ENCODE results near the gene IFT52.
"Not testable (repeated sequence)": the region's sequence is repeated elsewhere in the genome, so short reads cannot be mapped to it uniquely, and the experiment has no call there.

Gene IFT52

DNA sequence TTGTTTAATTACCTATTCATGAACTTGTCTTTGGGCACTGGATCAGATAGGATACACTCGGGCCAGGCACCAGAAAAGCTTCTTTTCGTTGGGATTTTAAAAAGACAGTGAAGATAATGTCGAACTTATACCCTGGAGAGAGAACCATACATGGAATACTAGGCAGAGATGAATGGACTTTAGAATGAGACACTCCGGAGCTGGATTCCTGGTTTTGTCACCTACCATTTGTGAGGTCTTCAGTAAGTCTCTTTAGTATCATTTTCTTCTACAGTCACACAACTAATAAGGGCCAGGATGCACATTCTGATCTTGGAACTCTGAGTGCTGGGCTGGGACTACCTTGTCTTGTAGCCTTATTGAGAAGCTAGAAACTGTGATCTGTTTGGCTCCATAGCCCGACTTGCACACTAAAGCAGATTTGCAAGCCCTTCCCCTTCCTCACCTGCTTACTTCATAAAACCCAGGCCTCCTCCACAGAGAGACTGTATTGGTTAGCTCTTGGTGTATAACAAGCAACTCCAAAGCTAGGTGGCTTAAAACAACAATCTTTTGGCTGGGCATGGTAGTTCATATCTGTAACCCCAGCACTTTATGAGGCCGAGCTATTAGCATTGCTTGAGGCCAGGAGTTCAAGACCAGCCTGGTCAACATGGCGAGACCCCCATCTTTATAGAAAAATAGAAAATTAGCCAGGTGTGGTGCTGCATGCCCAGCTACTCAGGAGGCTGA is 7.4 kb upstream of the IFT52 start:
- Histone ChIP-seq H3K27ac (ENCODE audit: low read depth, low read length) (peak overlapping the region; percentile 58), H3K27me3 (ENCODE audit: control insufficient read depth in 5 of 5, insufficient read depth in 4 of 5, low read length in 5 of 5) (no peaks in the 10 kb centered on the region), H3K9ac (ENCODE audit: low read length in 5 of 5) (no peak overlapping the region), H3K9me3 (ENCODE audit: control insufficient read depth in 5 of 5, low read length in 5 of 5) (no peaks in the 10 kb centered on the region), H3K4me3 (ENCODE audit: low read depth in 1 of 5, low read length in 5 of 5) (no peak overlapping the region), H3K36me3 (ENCODE audit: control insufficient read depth in 5 of 5, insufficient read depth in 5 of 5, low read length in 5 of 5) (peaks cover 0 to 2% (median 0%) of the 10 kb centered on the region in 5 donors), H3K4me1 (ENCODE audit: control insufficient read depth in 5 of 5, insufficient read depth in 5 of 5, low read length in 5 of 5) (peaks cover 0 to 45% (median 38%) of the 10 kb centered on the region in 5 donors)

DNA sequence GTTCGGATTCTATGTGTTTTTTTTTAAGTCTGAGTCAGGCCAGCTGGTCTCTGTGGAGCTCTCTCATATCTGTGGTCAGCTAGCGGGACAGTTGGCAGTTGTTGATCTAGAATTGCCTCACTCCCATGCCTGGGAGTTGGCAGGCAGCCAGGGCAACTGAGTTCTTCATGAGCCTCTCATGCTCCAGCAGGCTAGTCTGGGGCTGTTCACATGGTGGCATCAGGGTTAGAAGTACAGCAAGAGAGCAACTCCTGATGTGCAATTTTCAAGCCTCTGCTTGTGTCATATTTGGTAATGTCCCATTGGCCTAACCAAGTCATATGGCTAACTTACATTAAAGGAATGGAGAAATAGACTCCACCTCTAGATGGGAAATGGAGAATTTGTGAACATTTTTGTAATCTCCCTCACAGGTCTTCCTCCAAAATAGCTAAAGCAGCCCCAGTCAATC is 6.7 kb upstream of the IFT52 start:
- H3K9ac ChIP-seq (ENCODE audit: low read length in 5 of 5) = peak overlapping the region in 1 of 5 donors; percentile 42
- H3K27me3 ChIP-seq (ENCODE audit: control insufficient read depth in 5 of 5, insufficient read depth in 4 of 5, low read length in 5 of 5) = no peaks in the 10 kb centered on the region
- peaks cover 0 to 45% (median 38%) of the 10 kb centered on the region in 5 donors for H3K4me1 ChIP-seq (ENCODE audit: control insufficient read depth in 5 of 5, insufficient read depth in 5 of 5, low read length in 5 of 5)
- peak overlapping the region; percentile 62 for H3K27ac ChIP-seq (ENCODE audit: low read depth, low read length)
- peaks cover 0 to 2% (median 0%) of the 10 kb centered on the region in 5 donors for H3K36me3 ChIP-seq (ENCODE audit: control insufficient read depth in 5 of 5, insufficient read depth in 5 of 5, low read length in 5 of 5)
- no peak overlapping the region for H3K4me3 ChIP-seq (ENCODE audit: low read depth in 1 of 5, low read length in 5 of 5)
- no peaks in the 10 kb centered on the region for H3K9me3 ChIP-seq (ENCODE audit: control insufficient read depth in 5 of 5, low read length in 5 of 5)

DNA sequence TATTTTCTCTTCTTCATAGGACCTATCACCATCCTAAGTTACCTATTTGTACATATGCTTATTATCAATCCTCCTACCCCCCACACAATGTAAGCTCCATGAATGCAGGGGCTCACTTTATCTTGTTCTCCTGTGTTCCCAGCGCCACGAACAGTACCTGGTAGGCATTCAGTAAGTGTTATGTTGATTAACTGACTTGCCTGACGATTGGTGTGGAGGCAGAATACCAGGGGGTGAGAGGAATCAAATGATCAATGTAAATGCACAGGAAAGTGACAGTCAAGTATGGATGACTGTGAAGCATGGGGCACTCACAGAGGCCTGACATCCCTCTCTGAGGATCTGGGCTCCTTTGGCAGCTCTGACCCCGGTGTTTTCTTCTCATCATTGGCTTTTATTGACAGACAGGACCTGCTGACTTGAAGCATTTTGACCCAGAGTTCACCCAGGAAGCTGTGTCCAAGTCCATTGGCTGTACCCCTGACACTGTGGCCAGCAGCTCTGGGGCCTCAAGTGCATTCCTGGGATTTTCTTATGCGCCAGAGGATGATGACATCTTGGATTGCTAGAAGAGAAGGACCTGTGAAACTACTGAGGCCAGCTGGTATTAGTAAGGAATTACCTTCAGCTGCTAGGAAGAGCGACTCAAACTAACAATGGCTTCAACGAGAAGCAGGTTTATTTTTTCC is 6.1 kb upstream of the IFT52 start:
- H3K27ac ChIP-seq (ENCODE audit: low read depth, low read length) = peak overlapping the region; percentile 62
- no peak overlapping the region for H3K9ac ChIP-seq (ENCODE audit: low read length in 5 of 5)
- peaks cover 0 to 40% (median 35%) of the 10 kb centered on the region in 5 donors for H3K4me1 ChIP-seq (ENCODE audit: control insufficient read depth in 5 of 5, insufficient read depth in 5 of 5, low read length in 5 of 5)
- H3K9me3 ChIP-seq (ENCODE audit: control insufficient read depth in 5 of 5, low read length in 5 of 5) = no peaks in the 10 kb centered on the region
- H3K27me3 ChIP-seq (ENCODE audit: control insufficient read depth in 5 of 5, insufficient read depth in 4 of 5, low read length in 5 of 5) = no peaks in the 10 kb centered on the region
- H3K36me3 ChIP-seq (ENCODE audit: control insufficient read depth in 5 of 5, insufficient read depth in 5 of 5, low read length in 5 of 5) = peaks cover 0 to 2% (median 0%) of the 10 kb centered on the region in 5 donors
- H3K4me3 ChIP-seq (ENCODE audit: low read depth in 1 of 5, low read length in 5 of 5) = no peak overlapping the region

DNA sequence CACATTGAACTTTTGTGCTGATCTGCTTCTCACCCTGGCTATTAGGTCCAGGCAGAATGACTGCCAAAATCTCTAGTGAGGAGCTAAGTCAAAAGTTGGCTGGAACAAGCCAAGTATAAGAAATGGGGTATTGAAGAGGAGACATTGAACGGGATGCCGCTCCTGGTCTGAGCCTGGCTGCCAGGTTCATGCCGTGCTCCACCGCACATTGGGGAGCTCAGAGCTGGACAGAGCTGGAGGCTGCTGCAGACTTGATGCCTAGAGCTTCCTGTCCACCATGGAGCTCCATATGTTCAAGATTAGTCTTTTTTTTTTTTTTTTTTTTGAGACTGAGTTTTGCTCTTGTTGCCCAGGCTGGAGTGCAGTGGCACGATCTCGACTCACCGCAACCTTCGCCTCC is 4.1 kb upstream of the IFT52 start:
- H3K4me3 ChIP-seq (ENCODE audit: low read depth in 1 of 5, low read length in 5 of 5) = no peak overlapping the region
- H3K27me3 ChIP-seq (ENCODE audit: control insufficient read depth in 5 of 5, insufficient read depth in 4 of 5, low read length in 5 of 5) = no peaks in the 10 kb centered on the region
- H3K9ac ChIP-seq (ENCODE audit: low read length in 5 of 5) = no peak overlapping the region
- H3K4me1 ChIP-seq (ENCODE audit: control insufficient read depth in 5 of 5, insufficient read depth in 5 of 5, low read length in 5 of 5) = peaks cover 4 to 49% (median 46%) of the 10 kb centered on the region in 5 donors
- no peaks in the 10 kb centered on the region for H3K9me3 ChIP-seq (ENCODE audit: control insufficient read depth in 5 of 5, low read length in 5 of 5)
- no peaks in the 10 kb centered on the region for H3K36me3 ChIP-seq (ENCODE audit: control insufficient read depth in 5 of 5, insufficient read depth in 5 of 5, low read length in 5 of 5)
- H3K27ac ChIP-seq (ENCODE audit: low read depth, low read length) = no peak overlapping the region

DNA sequence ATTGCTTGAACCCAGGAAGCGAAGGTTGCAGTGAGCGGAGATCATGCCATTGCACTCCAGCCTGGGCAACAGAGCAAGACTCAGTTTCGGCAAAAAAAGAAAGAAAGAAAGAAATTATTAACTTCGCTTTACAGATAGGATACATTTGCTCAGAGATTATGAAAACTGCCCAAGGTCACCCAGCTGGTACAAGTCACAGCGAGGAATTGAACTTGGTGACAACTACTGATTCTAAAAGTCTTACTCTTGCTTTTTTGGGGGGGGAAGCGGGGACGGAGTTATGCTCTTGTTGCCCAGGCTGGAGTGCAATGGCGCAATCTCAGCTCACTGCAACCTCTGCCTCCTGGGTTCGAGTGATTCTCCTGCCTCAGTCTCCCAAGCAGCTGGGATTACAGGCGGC is 2.2 kb upstream of the IFT52 start:
- peaks cover 4 to 42% (median 41%) of the 10 kb centered on the region in 5 donors for H3K4me1 ChIP-seq (ENCODE audit: control insufficient read depth in 5 of 5, insufficient read depth in 5 of 5, low read length in 5 of 5)
- not testable (repeated sequence) for H3K27ac ChIP-seq (ENCODE audit: low read depth, low read length); H3K4me3 ChIP-seq (ENCODE audit: low read depth in 1 of 5, low read length in 5 of 5); H3K36me3 ChIP-seq (ENCODE audit: control insufficient read depth in 5 of 5, insufficient read depth in 5 of 5, low read length in 5 of 5); H3K27me3 ChIP-seq (ENCODE audit: control insufficient read depth in 5 of 5, insufficient read depth in 4 of 5, low read length in 5 of 5); H3K9ac ChIP-seq (ENCODE audit: low read length in 5 of 5); H3K9me3 ChIP-seq (ENCODE audit: control insufficient read depth in 5 of 5, low read length in 5 of 5)

DNA sequence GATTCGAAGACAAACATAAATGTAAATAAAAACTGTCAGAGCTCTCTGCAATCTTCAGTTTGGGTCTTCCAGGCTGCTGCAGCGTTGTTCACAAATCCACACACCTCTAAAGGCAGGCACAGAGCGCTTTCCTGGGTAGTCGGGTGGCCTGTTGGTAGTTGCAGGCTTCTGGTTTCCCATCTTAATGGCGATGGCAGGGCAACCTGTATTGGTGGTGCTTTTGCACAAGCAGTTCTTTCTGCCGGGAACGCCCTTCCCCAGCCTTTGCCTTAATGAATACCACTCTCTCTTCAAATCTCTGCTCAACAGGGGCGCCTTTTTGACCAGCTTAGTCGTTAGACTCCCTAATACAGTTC is 723 bp upstream of the IFT52 start:
- peak overlapping the region in 4 of 5 donors; percentile 46 to 89 (median 74) for H3K9ac ChIP-seq (ENCODE audit: low read length in 5 of 5)
- H3K9me3 ChIP-seq (ENCODE audit: control insufficient read depth in 5 of 5, low read length in 5 of 5) = no peaks in the 10 kb centered on the region
- peaks cover 4 to 29% (median 26%) of the 10 kb centered on the region in 5 donors for H3K4me1 ChIP-seq (ENCODE audit: control insufficient read depth in 5 of 5, insufficient read depth in 5 of 5, low read length in 5 of 5)
- peak overlapping the region; percentile 61 to 89 (median 86) for H3K4me3 ChIP-seq (ENCODE audit: low read depth in 1 of 5, low read length in 5 of 5)
- H3K27me3 ChIP-seq (ENCODE audit: control insufficient read depth in 5 of 5, insufficient read depth in 4 of 5, low read length in 5 of 5) = no peaks in the 10 kb centered on the region
- peak overlapping the region; percentile 80 for H3K27ac ChIP-seq (ENCODE audit: low read depth, low read length)
- peaks cover 0 to 8% (median 0%) of the 10 kb centered on the region in 5 donors for H3K36me3 ChIP-seq (ENCODE audit: control insufficient read depth in 5 of 5, insufficient read depth in 5 of 5, low read length in 5 of 5)

DNA sequence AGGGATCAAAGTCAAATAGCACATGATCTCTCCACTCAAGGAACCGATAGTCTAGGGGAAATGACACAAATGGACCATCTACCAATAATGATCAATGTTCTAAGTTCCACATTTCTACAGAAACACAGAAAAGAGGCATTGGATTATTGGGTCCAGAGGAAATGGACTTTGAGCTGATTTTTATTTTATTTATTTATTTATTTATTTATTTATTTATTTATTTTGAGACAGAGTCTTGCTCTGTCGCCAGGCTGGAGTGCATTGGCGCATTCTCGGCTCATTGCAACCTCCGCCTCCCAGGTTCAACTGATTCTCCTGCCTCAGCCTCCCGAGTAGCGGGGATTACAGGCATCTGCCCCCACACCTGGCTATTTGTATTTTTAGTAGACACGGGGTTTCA is 11.2 kb downstream of the IFT52 start:
- not testable (repeated sequence) for H3K9me3 ChIP-seq (ENCODE audit: control insufficient read depth in 5 of 5, low read length in 5 of 5); H3K27ac ChIP-seq (ENCODE audit: low read depth, low read length); H3K27me3 ChIP-seq (ENCODE audit: control insufficient read depth in 5 of 5, insufficient read depth in 4 of 5, low read length in 5 of 5); H3K9ac ChIP-seq (ENCODE audit: low read length in 5 of 5); H3K4me3 ChIP-seq (ENCODE audit: low read depth in 1 of 5, low read length in 5 of 5); H3K4me1 ChIP-seq (ENCODE audit: control insufficient read depth in 5 of 5, insufficient read depth in 5 of 5, low read length in 5 of 5)
- peaks cover 20 to 56% (median 36%) of the 10 kb centered on the region in 5 donors for H3K36me3 ChIP-seq (ENCODE audit: control insufficient read depth in 5 of 5, insufficient read depth in 5 of 5, low read length in 5 of 5)

DNA sequence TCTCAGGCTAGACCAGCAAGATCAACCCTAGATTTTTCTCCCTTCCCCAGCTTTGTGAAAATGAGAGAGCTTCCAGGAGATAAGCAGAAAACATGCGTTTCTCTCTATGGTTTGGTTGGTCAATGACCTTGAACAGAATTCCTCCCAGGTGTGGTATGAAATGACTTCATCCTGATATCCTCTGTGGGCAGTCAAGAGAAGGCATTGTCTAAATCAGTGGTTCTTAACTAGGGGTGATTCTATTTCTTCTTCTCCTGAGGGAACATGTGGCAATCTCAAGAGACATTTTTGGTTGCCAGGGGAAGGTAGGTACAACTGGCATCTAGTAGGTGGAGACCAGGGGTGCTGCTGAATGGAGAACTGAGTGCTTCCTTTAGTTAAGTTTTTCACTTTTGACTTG is 12.4 kb downstream of the IFT52 start:
- H3K36me3 ChIP-seq (ENCODE audit: control insufficient read depth in 5 of 5, insufficient read depth in 5 of 5, low read length in 5 of 5) = peaks cover 16 to 47% (median 32%) of the 10 kb centered on the region in 5 donors
- no peaks in the 10 kb centered on the region for H3K4me1 ChIP-seq (ENCODE audit: control insufficient read depth in 5 of 5, insufficient read depth in 5 of 5, low read length in 5 of 5)
- H3K27me3 ChIP-seq (ENCODE audit: control insufficient read depth in 5 of 5, insufficient read depth in 4 of 5, low read length in 5 of 5) = no peaks in the 10 kb centered on the region
- H3K4me3 ChIP-seq (ENCODE audit: low read depth in 1 of 5, low read length in 5 of 5) = no peak overlapping the region
- no peak overlapping the region for H3K9ac ChIP-seq (ENCODE audit: low read length in 5 of 5)
- no peak overlapping the region for H3K27ac ChIP-seq (ENCODE audit: low read depth, low read length)
- no peaks in the 10 kb centered on the region for H3K9me3 ChIP-seq (ENCODE audit: control insufficient read depth in 5 of 5, low read length in 5 of 5)

DNA sequence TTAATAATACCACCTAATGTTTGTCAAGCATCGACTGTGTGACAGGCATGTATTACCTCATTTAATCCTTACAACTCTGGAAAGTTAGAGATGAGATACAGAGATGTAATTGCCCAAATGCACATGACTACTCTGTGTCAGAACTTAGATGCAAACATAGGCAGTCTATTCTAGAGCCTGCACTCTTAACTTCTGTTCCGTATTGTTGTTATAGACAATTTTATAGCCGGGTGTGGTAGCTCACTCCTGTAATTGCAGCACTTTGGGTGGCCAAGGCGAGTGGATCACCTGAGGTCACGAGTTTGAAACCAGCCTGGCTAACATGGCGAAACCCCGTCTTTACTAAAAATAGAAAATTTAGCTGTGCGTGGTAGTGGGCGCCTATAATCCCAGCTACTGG is 15.0 kb downstream of the IFT52 start:
- H3K4me3 ChIP-seq (ENCODE audit: low read depth in 1 of 5, low read length in 5 of 5) = no peak overlapping the region
- H3K27ac ChIP-seq (ENCODE audit: low read depth, low read length) = no peak overlapping the region
- H3K27me3 ChIP-seq (ENCODE audit: control insufficient read depth in 5 of 5, insufficient read depth in 4 of 5, low read length in 5 of 5) = no peaks in the 10 kb centered on the region
- peaks cover 10 to 33% (median 22%) of the 10 kb centered on the region in 5 donors for H3K36me3 ChIP-seq (ENCODE audit: control insufficient read depth in 5 of 5, insufficient read depth in 5 of 5, low read length in 5 of 5)
- no peak overlapping the region for H3K9ac ChIP-seq (ENCODE audit: low read length in 5 of 5)
- H3K9me3 ChIP-seq (ENCODE audit: control insufficient read depth in 5 of 5, low read length in 5 of 5) = no peaks in the 10 kb centered on the region
- no peaks in the 10 kb centered on the region for H3K4me1 ChIP-seq (ENCODE audit: control insufficient read depth in 5 of 5, insufficient read depth in 5 of 5, low read length in 5 of 5)

DNA sequence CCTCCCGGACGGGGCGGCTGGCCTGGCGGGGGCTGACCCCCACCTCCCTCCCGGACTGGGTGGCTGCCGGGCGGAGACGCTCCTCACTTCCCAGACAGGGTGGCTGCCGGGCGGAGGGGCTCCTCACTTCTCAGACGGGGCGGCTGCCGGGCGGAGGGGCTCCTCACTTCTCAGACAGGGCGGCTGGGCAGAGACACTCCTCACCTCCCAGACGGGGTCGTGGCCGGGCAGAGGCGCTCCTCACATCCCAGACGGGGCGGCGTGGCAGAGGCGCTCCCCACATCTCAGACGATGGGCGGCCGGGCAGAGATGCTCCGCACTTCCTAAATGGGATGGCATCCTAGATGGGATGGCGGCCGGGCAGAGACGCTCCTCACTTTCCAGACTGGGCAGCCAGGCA is 16.5 kb downstream of the IFT52 start:
- not testable (repeated sequence) for H3K27me3 ChIP-seq (ENCODE audit: control insufficient read depth in 5 of 5, insufficient read depth in 4 of 5, low read length in 5 of 5); H3K4me3 ChIP-seq (ENCODE audit: low read depth in 1 of 5, low read length in 5 of 5)

More for the DNA sequence above, 16.5 kb downstream of the IFT52 start:
- H3K27ac ChIP-seq (ENCODE audit: low read depth, low read length); H3K9ac ChIP-seq (ENCODE audit: low read length in 5 of 5); H3K4me1 ChIP-seq (ENCODE audit: control insufficient read depth in 5 of 5, insufficient read depth in 5 of 5, low read length in 5 of 5); H3K9me3 ChIP-seq (ENCODE audit: control insufficient read depth in 5 of 5, low read length in 5 of 5): not testable (repeated sequence)
- peaks cover 13 to 35% (median 22%) of the 10 kb centered on the region in 5 donors for H3K36me3 ChIP-seq (ENCODE audit: control insufficient read depth in 5 of 5, insufficient read depth in 5 of 5, low read length in 5 of 5)
